Fibroblast of skin of back (primary cell): ENCODE data around the gene BICD1.
A peak's percentile ranks its signal among the peaks of the same experiment; 100 is the strongest.

Experiments
- DNase-seq: peaks from one replicate; pipeline ENCODE4 v3.0.0-alpha.2; 2013

Gene BICD1

GRCh38 chr12:32413412-32413811 lies 306.8 kb downstream of the BICD1 start:
- DNase-seq, result no peak

GRCh38 chr12:32418221-32418620 lies 311.6 kb downstream of the BICD1 start:
- DNase-seq, result no peak

GRCh38 chr12:32418903-32419519 lies 312.4 kb downstream of the BICD1 start:
- DNase-seq, result no peak

- DNase-seq, result peak; percentile 5
Observed at GRCh38 chr12:32419520-32419960, 312.9 kb downstream of the BICD1 start.

- no peak for DNase-seq
Observed at GRCh38 chr12:32420356-32420755, 313.7 kb downstream of the BICD1 start.

- DNase-seq, result no peak
Observed at GRCh38 chr12:32423559-32423958, 316.9 kb downstream of the BICD1 start.

GRCh38 chr12:32431025-32431424 lies 324.4 kb downstream of the BICD1 start:
- no peak for DNase-seq
